COLO829 (cell line): Measurements from ENCODE around the gene TRAK1.
A peak's percentile ranks its signal among the peaks of the same experiment; 100 is the strongest.
"Not testable (repeated sequence)": the region's sequence is repeated elsewhere in the genome, so short reads cannot be mapped to it uniquely, and the experiment has no call there.

Experiments used
- DNase-seq: peaks from one replicate; pipeline ENCODE4 v3.0.0; 2012; ENCODE audit warnings: low spot score

TRAK1 gene

GRCh38 chr3:42098171-42098570 is 7.0 kb downstream of the TRAK1 start:
- DNase-seq = no peak

DNA sequence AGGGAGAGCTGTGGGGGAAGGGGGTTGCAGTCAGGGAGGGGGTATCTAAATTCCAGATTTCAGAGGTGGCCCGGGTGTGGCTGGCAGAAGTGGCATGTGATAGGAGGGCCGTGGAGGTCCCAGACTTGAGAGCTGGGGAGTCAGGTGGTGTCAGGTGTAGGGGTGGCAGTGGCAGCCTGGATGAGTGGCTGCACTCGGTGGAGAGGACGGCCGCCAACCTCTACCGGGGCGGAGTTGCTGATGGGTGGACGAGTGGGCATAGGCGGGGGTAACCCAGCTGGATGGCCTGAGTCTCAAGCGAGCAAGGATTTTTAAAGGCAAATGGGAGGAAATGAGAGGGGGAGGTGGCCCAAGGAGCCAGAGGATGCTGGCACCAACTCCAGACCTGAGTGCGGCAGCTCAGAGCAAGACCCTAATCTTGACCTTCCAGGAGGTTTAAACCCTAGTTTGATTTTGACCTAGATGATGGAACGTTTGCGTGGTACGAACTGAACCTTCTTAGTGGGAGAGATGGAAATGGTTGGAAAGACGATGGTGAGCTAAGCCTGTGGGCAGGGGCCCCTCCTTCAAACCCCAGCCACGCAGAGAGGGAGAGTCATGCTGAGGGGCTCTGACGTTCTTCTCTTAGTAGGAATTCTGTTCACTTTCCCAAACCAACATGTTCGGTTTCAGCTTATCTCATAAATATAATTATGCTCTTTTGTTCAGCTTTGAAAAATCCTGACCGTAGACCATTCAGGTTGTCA is 8.0 kb downstream of the TRAK1 start:
- no peak for DNase-seq

- DNase-seq = no peak
Observed at GRCh38 chr3:42101048-42101447, 9.9 kb downstream of the TRAK1 start.

GRCh38 chr3:42101481-42101880 is 10.3 kb downstream of the TRAK1 start:
- DNase-seq = no peak

GRCh38 chr3:42102571-42102970 is 11.4 kb downstream of the TRAK1 start:
- DNase-seq = no peak

DNA sequence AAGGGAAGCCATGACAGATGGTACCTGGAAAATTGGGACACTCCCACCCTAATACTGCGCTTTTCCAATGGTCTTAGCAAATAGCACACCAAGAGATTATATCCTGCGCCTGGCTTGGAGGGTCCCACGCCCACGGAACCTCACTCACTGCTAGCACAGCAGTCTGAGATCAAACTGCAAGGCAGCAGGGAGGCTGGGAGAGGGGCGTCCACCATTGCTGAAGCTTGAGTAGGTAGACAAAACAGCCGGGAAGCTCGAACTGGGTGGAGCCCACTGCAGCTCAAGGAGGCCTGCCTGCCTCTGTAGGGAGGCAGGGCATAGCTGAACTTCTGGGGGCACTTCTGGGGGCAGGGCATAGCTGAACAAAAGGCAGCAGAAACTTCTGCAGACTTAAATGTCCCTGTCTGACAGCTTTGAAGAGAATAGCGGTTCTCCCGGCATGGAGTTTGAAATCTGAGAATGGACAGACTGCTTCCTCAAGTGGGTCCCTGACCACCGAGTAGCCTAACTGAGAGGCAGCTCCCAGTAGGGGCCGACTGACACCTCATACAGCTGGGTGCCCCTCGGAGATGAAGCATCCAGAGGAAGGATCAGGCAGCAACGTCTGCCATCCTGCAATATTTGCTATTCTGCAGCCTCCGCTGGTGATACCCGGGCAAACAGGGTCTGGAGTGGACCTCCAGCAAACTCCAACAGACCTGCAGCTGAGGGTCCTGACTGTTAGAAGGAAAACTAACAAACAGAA is 12.9 kb downstream of the TRAK1 start:
- DNase-seq = not testable (repeated sequence)

DNA sequence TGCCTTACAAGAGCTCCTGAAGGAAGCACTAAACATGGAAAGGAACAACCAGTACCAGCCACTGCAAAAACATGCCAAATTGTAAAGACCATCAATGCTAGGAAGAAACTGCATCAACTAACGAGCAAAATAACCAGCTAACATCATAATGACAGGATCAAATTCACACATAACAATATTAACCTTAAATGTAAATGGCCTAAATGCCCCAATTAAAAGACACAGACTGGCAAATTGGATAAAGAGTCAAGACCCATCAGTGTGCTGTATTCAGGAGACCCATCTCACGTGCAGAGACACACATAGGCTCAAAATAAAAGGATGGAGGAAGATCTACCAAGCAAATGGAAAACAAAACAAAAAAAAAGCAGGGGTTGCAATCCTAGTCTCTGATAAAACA is 14.8 kb downstream of the TRAK1 start:
- not testable (repeated sequence) for DNase-seq

DNA sequence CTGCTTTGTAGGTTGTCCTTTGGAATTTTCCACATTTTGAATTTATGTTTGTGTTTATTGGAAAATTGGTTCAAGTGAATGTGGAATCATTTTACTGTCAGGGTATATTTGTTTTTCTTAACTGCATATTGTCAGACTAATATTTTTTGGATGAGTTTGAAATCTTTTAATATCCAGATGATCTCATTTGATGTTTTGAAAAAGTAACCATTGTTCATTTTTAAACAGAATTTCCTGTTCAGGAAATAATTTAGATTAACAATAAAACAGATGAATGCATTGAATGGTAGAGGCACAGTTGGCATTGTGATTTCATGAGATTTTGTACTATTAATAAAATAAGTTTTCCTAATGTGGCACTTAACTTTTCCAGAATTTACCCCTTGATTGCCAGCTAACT is 15.5 kb downstream of the TRAK1 start:
- DNase-seq = no peak

GRCh38 chr3:42110631-42111030 is 19.5 kb downstream of the TRAK1 start:
- DNase-seq = no peak

DNA sequence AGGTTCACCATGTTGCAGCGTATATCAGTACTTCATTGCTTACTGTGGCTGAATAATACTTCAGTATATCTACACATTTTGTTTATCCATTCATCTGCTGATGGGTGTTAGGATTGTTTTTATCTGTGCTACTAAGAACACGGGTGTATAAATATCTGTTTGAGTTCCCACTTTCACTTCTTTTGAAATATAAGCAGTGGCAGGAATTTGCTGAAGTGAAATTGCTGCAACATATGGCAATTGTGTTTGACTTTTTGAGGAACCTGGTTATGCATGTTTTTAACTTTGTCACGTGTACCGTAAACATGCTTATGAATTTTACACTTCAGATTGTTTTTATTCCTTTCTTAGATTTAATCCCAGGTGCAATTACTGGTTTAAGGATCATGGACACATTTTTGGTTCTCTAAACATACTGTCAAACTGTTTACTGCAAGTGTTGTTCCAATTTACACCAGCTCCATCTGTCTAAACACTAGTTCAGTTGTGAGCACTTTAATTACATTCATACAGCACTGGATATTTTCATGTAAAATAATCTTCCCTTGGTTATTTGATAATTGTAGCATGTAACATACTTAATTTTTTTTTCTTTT is 23.1 kb downstream of the TRAK1 start:
- no peak for DNase-seq

GRCh38 chr3:42115215-42115614 is 24.1 kb downstream of the TRAK1 start:
- DNase-seq = no peak

GRCh38 chr3:42115946-42116345 is 24.8 kb downstream of the TRAK1 start:
- no peak for DNase-seq

DNA sequence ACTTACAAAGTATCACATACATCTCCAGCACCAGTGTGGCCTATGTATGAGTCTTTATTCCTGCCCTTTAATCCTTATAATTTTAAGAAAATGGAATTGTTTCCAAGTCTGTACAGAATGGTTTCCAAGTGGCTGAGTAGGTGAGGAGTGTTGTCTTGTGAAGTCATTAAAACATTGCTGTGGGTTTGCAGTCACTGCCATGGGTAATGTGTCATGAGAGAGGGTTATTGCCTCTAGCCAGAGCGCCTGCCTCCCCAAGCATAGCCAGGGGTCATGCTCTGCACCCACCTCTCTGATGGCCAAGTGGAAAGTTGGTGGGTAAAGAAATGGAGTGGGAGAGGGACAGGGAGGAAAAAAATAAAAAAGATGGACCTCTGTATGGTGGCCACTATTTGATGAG is 25.3 kb downstream of the TRAK1 start:
- DNase-seq = no peak

DNA sequence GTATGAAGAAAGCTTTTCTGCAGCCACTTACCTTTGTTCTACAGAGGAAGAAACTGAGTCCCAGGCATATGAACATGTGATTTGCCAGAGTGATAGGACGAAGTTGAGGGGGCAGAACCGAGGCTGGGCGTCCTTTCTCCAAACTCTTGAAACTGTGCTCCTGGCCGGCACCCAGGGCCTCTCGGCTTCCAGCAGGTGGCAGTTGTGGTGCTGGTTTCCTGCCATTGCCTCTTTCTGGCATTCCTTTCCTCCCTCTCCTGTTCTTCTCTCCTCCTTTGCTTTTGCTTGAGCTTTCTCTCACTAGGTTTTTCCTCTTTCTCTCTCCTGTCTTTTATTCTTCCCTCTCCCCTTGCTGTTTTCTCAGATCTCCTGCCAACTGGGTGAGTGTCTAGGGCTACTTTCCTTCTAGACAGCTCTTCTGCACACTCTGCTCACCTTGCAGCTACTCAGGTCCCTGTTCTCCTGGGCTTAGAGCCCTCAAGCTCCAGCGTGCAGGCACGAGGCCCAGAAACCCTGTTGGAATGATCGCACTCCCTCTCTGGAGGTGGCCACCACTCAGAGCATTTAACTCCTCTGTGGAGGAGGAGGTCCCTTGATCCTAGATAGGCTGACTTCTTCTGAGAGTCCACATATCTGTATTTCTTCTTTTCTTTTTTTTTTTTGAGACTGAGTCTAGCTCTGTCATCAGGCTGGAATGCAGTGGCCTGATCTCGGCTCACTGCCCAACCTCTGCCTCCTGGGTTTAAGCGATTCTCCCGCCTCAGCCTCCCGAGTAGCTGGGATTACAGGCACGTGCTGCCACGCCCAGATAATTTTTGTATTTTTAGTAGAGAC is 26.2 kb downstream of the TRAK1 start:
- no peak for DNase-seq

- DNase-seq = peak; percentile 65
Observed at GRCh38 chr3:42118762-42119361, 27.7 kb downstream of the TRAK1 start.

DNA sequence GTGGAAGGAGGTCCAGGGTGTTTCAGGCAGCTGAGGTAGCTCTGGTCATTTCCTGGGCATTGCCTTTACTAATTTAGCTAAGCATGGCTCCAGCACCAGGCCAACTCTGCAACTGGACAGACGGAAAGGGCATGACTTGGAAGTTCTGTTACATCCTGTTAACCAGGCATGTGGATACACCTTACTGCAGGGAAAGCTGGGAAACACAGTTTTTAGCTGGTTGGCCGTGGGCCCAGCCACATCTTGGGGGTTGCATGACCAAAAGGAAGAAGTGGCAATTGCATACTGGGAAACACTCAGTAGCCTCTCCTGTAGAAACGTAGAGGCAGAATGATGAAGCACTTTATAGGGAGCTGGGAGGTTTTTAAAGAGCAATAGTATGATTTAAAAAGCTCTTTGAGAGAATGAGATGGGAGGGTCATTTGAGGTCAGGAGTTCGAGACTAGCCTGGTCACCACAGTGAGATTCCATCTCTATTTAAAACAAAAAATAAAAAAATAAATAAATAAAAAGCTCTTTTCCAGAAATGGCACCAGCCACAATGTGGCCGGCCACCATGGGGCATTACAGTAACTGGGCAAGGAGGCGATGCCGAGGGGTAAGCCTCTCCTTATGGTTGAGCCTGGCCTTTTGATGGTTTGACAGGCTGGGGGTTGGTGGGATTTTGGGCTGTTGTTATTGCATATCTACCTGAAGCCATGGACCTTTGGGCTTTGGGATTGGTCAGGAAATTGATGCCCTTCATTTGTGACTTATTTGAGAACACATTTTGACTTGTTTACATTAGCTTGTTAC is 28.6 kb downstream of the TRAK1 start:
- DNase-seq = no peak

DNA sequence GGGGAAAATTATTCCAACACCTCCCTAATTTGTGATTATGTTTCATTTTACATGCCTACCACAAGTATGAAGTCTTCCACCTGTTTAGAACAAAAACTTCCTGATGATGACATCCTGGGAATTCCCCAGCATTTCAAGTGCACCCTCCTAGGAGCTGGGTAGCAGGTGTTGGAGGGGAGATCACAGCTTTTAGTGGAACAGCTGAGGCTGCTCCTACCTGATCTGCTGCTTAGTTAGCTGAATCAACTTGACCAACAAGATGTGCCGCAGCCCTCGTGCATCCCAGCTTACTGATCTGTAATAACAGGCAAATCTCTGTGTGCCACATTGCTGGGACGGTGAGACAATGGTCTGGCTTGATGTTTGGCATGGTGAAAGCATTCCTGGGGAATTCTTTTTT is 29.7 kb downstream of the TRAK1 start:
- no peak for DNase-seq

DNA sequence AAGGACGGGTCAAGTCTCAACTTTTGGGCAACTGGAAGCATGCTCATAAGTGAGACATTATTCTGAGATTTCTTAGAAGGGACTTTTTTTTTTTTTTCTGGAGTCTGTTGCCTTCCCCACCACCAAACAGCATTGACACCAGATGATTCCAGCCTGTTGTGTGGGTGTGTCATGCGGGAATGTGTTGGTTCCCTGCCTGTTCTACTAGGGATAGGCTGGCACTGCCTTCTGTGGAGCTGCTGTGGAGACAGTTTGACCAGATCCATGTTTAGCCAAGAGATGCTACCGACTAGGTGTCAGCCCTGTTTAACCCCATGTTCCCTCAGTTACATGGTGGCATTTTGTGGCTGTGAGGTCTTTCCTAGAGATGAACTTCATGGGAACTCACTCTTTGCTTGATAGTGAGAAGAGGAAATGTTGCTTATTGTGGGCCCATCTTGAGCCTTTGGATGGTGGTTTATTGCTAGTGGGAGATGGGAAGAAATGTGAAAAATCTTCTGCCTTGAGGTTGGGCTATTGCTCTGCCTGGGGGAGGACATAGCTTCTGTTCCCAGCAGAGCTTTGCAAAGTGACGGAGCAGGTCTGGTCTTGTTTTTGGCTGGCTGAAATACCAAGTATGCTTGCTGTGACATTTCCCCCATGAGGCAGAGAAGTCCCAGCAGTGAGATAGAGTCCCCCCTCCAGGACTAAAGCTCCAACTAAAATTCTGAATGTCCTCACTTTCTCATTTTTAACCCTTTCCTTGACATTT is 31.3 kb downstream of the TRAK1 start:
- DNase-seq = no peak

DNA sequence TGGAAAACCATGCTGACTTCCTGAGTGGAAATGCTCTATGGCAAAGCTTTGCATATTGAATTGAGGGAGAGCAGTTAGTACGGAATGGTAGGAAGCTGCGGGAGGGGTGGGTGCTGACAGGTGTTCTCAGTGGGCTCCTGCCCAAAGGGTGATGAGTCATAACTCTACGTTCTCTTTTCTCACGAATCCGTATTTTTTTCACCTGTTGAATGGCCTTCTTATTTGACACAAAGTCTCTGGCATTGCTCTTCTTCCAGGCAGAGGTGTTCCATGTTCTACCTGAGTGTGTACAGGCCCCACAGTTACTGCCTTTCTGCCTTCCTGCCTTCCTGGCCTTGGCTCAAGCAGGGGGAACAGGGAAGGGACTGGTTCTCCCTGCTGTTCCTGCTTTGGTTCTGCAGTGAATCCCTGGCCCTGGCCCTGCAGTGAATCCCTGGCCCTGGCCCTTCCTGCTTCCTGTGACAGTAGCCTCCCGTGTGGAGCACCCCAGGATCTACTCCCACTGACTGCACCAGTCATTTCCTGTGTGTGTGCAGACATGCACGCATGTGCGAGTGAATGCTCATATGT is 31.9 kb downstream of the TRAK1 start:
- DNase-seq = no peak
